Endothelial cell of umbilical vein (primary cell): ENCODE measurements around the gene MYOCD. TPM values are rescaled to one million over a fixed set of nuclear protein-coding genes. Genes with fewer than 3 reads are reported as not detected.

ENCODE experiments used
- BruUV-seq: library from RNA; stranded (reverse); fragments of 400-500 nt; replicated peaks from 2 replicates; lab custom pipeline; 2021; lab: Mats Ljungman, UMichigan
- CTCF ChIA-PET: fragments of 300-600, 350-600 bp; sonication (Branson Sonifier 250); formaldehyde crosslinking; loops from one replicate; lab custom pipeline; 2021; ENCODE audit warnings: antibody characterized with exemption, inconsistent platforms; lab: Charles Lee
- POLR2A ChIA-PET: fragments of 300-600, 350-600 bp; sonication (Branson Sonifier 250); formaldehyde crosslinking; loops from one replicate; lab custom pipeline; 2021; ENCODE audit warnings: antibody characterized with exemption, inconsistent platforms; lab: Charles Lee
- DNase-seq: peaks from one replicate; pipeline ENCODE4 v3.0.0-alpha.2; 2011; ENCODE audit warnings: low read depth, low spot score
- FAIRE-seq: peaks from 2 replicates; lab custom pipeline; 2011; peaks lifted over from hg19 to GRCh38; lab: Jason Lieb, UNC
- H2AFZ ChIP-seq: 2 replicates; pipeline ENCODE4 v1.6.0; 2012; ENCODE audit warnings: low read depth, low read length, control low read depth, inconsistent platforms
- H3K27ac ChIP-seq: 2 replicates; pipeline ENCODE4 v1.5.1; 2011; ENCODE audit warnings: low read depth, mild to moderate bottlenecking, control low read depth, low read length, moderate library complexity; ENCODE audit not compliant: insufficient read depth
- H3K27me3 ChIP-seq, 2 experiments: 2 replicates each; pipeline versions ENCODE4 v1.6.0 to v1.6.1; 2011; ENCODE audit warnings: low read length in 2 of 2, mixed read lengths in 1 of 2; ENCODE audit not compliant: control insufficient read depth in 2 of 2, insufficient read depth in 2 of 2
- H3K36me3 ChIP-seq, 2 experiments: 2 replicates in 1 of 2; 3 replicates in 1 of 2; pipeline ENCODE4 v1.5.1; 2011; ENCODE audit warnings: low read length in 2 of 2, mild to moderate bottlenecking in 1 of 2, moderate library complexity in 1 of 2; ENCODE audit not compliant: control insufficient read depth in 2 of 2, insufficient read depth in 2 of 2; ENCODE audit errors: extremely low read depth in 1 of 2
- H3K4me1 ChIP-seq: 3 replicates; pipeline ENCODE4 v1.5.1; 2011; ENCODE audit warnings: mild to moderate bottlenecking, low read length; ENCODE audit not compliant: control insufficient read depth, insufficient read depth; ENCODE audit errors: extremely low read depth
- H3K4me2 ChIP-seq: 2 replicates; pipeline ENCODE4 v1.6.1; 2011; ENCODE audit warnings: low read length, control low read depth, mixed read lengths; ENCODE audit not compliant: insufficient read depth
- H3K4me3 ChIP-seq, 3 experiments: fragments of 200-600 bp in 1 of 3; sonication (generic), shearing (Covaris generic) in 1 of 3; replicated peaks in 1 of 3; 2 replicates each; pipeline ENCODE4 v1.5.1; 2011 to 2016; ENCODE audit warnings: control low read depth in 3 of 3, low read length in 3 of 3, mild to moderate bottlenecking in 2 of 3, inconsistent platforms in 1 of 3, low read depth in 1 of 3, moderate library complexity in 1 of 3; ENCODE audit not compliant: insufficient read depth in 1 of 3
- H3K79me2 ChIP-seq: 2 replicates; pipeline ENCODE4 v1.6.0; 2012; ENCODE audit warnings: low read length, inconsistent platforms; ENCODE audit not compliant: control insufficient read depth, insufficient read depth
- H3K9ac ChIP-seq: replicated peaks from 2 replicates; pipeline ENCODE3; 2011; ENCODE audit warnings: low read length, control low read depth; ENCODE audit not compliant: insufficient read depth; ENCODE audit errors: extremely low read depth
- H3K9me1 ChIP-seq: replicated peaks from 3 replicates; pipeline ENCODE4 v1.6.0; 2011; ENCODE audit warnings: mild to moderate bottlenecking, low read length; ENCODE audit not compliant: control insufficient read depth, insufficient read depth; ENCODE audit errors: extremely low read depth
- H3K9me3 ChIP-seq: replicated peaks from 2 replicates; pipeline ENCODE4 v1.5.1; 2012; ENCODE audit warnings: low read length, inconsistent platforms; ENCODE audit not compliant: control insufficient read depth, insufficient read depth
- H4K20me1 ChIP-seq: replicated peaks from 2 replicates; pipeline ENCODE3; 2011; ENCODE audit warnings: mild to moderate bottlenecking, low read length; ENCODE audit not compliant: control insufficient read depth, insufficient read depth; ENCODE audit errors: extremely low read depth
- CTCF ChIP-seq, 2 donors: IDR thresholded peaks; 1 replicate in 1 of 2; 2 replicates in 1 of 2; pipeline ENCODE4 v1.5.1; 2011; ENCODE audit warnings: low read length in 2 of 2, mild to moderate bottlenecking in 2 of 2, moderate library complexity in 2 of 2, control low read depth in 1 of 2, inconsistent platforms in 1 of 2, low read depth in 1 of 2; ENCODE audit not compliant: insufficient read depth in 1 of 2; ENCODE audit errors: extremely low read depth in 1 of 2
- EZH2 ChIP-seq: IDR thresholded peaks from 2 replicates; pipeline ENCODE4 v1.6.1; 2012; ENCODE audit warnings: borderline replicate concordance, low read depth, mild to moderate bottlenecking, moderate library complexity, low read length, inconsistent platforms; ENCODE audit not compliant: severe bottlenecking
- FOS ChIP-seq: IDR thresholded peaks from 2 replicates; pipeline ENCODE4 v1.6.1; 2011; ENCODE audit warnings: mild to moderate bottlenecking, low read length, moderate library complexity, borderline replicate concordance; ENCODE audit not compliant: insufficient read depth
- GATA2 ChIP-seq: IDR thresholded peaks from 2 replicates; pipeline ENCODE4 v1.7.0; 2011; ENCODE audit warnings: low read depth, mild to moderate bottlenecking, moderate library complexity, mixed read lengths, low read length; ENCODE audit not compliant: insufficient read length, insufficient read depth
- JUN ChIP-seq: IDR thresholded peaks from 2 replicates; pipeline ENCODE4 v1.6.1; 2011; ENCODE audit warnings: borderline replicate concordance, low read depth; ENCODE audit not compliant: insufficient read length, insufficient read depth
- MAX ChIP-seq: IDR thresholded peaks from 2 replicates; pipeline ENCODE4 v1.6.1; 2011; ENCODE audit not compliant: insufficient read depth, insufficient read length
- MYC ChIP-seq: IDR thresholded peaks from one replicate; pipeline ENCODE4 v1.6.1; 2011; ENCODE audit warnings: mild to moderate bottlenecking, low read depth, low read length
- POLR2A ChIP-seq: IDR thresholded peaks from 2 replicates; pipeline ENCODE4 v1.6.1; 2012; ENCODE audit warnings: low read depth, mild to moderate bottlenecking, control low read depth, low read length
- POLR2AphosphoS5 ChIP-seq: IDR thresholded peaks from 2 replicates; pipeline ENCODE4 v1.6.1; 2012; ENCODE audit warnings: low read depth, mild to moderate bottlenecking, control low read depth, low read length, moderate library complexity; ENCODE audit not compliant: insufficient read depth
- dilution Hi-C: fragments of 300-500 bp; cut with MboI; formaldehyde crosslinking; loops from one replicate; pipeline ENCODE4 v1.15.0; 2019; ENCODE audit warnings: low sequenced_read_pairs; ENCODE audit not compliant: extremely low pct_ligation_motif_present
- intact Hi-C: fragments of 100-400 bp; cut with micrococcal nuclease; formaldehyde crosslinking; loops from one replicate; pipeline ENCODE4 v1.10.0; 2022
- polyA plus RNA-seq, 4 experiments: library from polyadenylated mRNA; depleted of rRNA in 3 of 4; stranded (reverse) in 3 of 4; unstranded in 1 of 4; fragments of >200 nt; gene quantifications; 2 replicates each; pipeline versions ENCODE4 v1.2.1 to v1.2.3, GENCODE V29; 2011 to 2012; ENCODE audit warnings: missing spikeins in 1 of 4
- total RNA-seq: library from RNA; stranded (reverse); gene quantifications from 2 replicates; pipeline ENCODE4 v1.2.3, GENCODE V29; 2021

Gene MYOCD
- total and polyA plus RNA-seq, 2 donors (not counting 3 experiments of a cell fraction or from before 2014, with no cell fraction given) = not detected

GRCh38 chr17:12813664-12814063 is 148.0 kb downstream of the MYOCD start:
- Histone ChIP-seq H3K27me3 (no peaks in the 10 kb centered on the region), H3K4me1 (no peaks in the 10 kb centered on the region), H3K36me3 (no peaks in the 10 kb centered on the region), H3K27ac (no peak overlapping the region), H3K4me2 (no peak overlapping the region), H3K9me1 (no peaks in the 10 kb centered on the region), H2AFZ (no peak overlapping the region), H3K4me3 (no peak overlapping the region), H3K9ac (no peak overlapping the region), H4K20me1 (no peaks in the 10 kb centered on the region), H3K9me3 (no peaks in the 10 kb centered on the region), H3K79me2 (no peaks in the 10 kb centered on the region)
- intact Hi-C loops (loop anchor here (1.0 kb wide), 1 partner anchor 48 kb away; no protein-coding TSS in a partner anchor), dilution Hi-C loops (no loop called here)
- CTCF ChIA-PET = no interaction called here
- POLR2A ChIA-PET = no interaction called here
- FAIRE-seq (no peak), DNase-seq (no peak)
- no TSS peak for BruUV-seq
- no peak for TF ChIP-seq CTCF (IDR thresholded peaks at IDR 0.05; ENCODE audit: extremely low read depth in 1 of 2, insufficient read depth in 1 of 2, low read depth in 1 of 2, low read length in 2 of 2)
- TF ChIP-seq POLR2A = no peak
- TF ChIP-seq MYC = no peak
- no peak for TF ChIP-seq JUN
- no peak for TF ChIP-seq MAX
- TF ChIP-seq GATA2 = no peak
- no peak for TF ChIP-seq EZH2
- no peak for TF ChIP-seq FOS
- TF ChIP-seq POLR2AphosphoS5 = no peak
